Body of pancreas (tissue), 4 donors: Measurements from ENCODE around the gene PRKAR1A. TPM values are rescaled to one million over a fixed set of nuclear protein-coding genes. Genes with fewer than 3 reads are reported as not detected.

Source experiments
- ATAC-seq: fragments of 150-250 bp; one replicate; pipeline ENCODE4 v1.9.1; 2016
- DNase-seq, 4 donors: peaks; one replicate each; pipeline ENCODE4 v3.0.0-alpha.2; 2019
- H3K27ac ChIP-seq, 4 donors: fragments of 200-600 bp; sonication (generic); 1 replicate in 3 of 4; 2 replicates in 1 of 4; pipeline versions ENCODE4 v1.5.1 to v1.6.1; 2016 to 2019; ENCODE audit warnings: mild to moderate bottlenecking in 1 of 4, mixed read lengths in 1 of 4, moderate library complexity in 1 of 4
- H3K27me3 ChIP-seq, 2 donors: fragments of 200-600 bp; sonication (generic); one replicate each; pipeline ENCODE4 v1.6.0; 2016; ENCODE audit warnings: mild to moderate bottlenecking in 1 of 2
- H3K36me3 ChIP-seq, 2 donors: fragments of 200-600 bp; sonication (generic); replicated peaks in 1 of 2; 2 replicates each; pipeline ENCODE4 v1.5.1; 2016; ENCODE audit warnings: low read depth in 2 of 2; ENCODE audit not compliant: insufficient read depth in 1 of 2
- H3K4me1 ChIP-seq: fragments of 200-600 bp; sonication (generic); one replicate; pipeline ENCODE4 v1.6.0; 2016
- H3K4me3 ChIP-seq, 2 donors: fragments of 200-600 bp; sonication (generic); 1 replicate in 1 of 2; 2 replicates in 1 of 2; pipeline ENCODE4 v1.5.1; 2016 to 2019
- H3K9me3 ChIP-seq, 3 donors: fragments of 200-600 bp; sonication (generic); 1 replicate in 2 of 3; 2 replicates in 1 of 3; pipeline ENCODE4 v1.5.1; 2016
- CTCF ChIP-seq, 7 experiments: fragments of 450-650 bp in 4 of 7; fragments of 200-600 bp in 3 of 7; sonication (generic) in 3 of 7; IDR thresholded peaks; one replicate each; pipeline ENCODE4 v1.5.1; 2016 to 2019; ENCODE audit warnings: antibody characterized with exemption in 7 of 7
- POLR2A ChIP-seq, 3 donors: fragments of 450-650 bp; IDR thresholded peaks; one replicate each; pipeline ENCODE4 v1.6.1; 2016; ENCODE audit warnings: antibody characterized with exemption in 3 of 3, mild to moderate bottlenecking in 2 of 3
- WGBS, 2 donors: methylation state at CpG; one replicate each; pipeline ENCODE4 v1.1.5; 2017; 5-methylcytosine and 5-hydroxymethylcytosine counted together
- intact Hi-C: fragments of 100-400 bp; cut with DNase I; formaldehyde crosslinking; loops from one replicate; pipeline ENCODE4 v1.15.1; 2023
- total RNA-seq, 2 donors: library from RNA; depleted of rRNA; stranded (reverse); fragments of >200 nt; gene quantifications; one replicate each; pipeline ENCODE4 v1.1.0, GENCODE V29; 2016

PRKAR1A gene
- total RNA-seq, 2 donors from 2014 or later = 71.2 to 80.7 TPM

- 72 to 74% methylated on average over 2 of the region's 2 CpGs for WGBS, 2 donors
- no peaks in the 10 kb centered on the region for H3K9me3 ChIP-seq
- no peak overlapping the region for H3K27ac ChIP-seq
- DNase-seq = no peak
- no peaks in the 10 kb centered on the region for H3K36me3 ChIP-seq
- intact Hi-C loops = no loop called here
- TF ChIP-seq POLR2A (IDR thresholded peaks at IDR 0.05) (no peak), CTCF (IDR thresholded peaks at IDR 0.05) (no peak)
- no peaks in the 10 kb centered on the region for H3K4me1 ChIP-seq
- no peak for ATAC-seq
- H3K27me3 ChIP-seq = no peaks in the 10 kb centered on the region
- no peak overlapping the region for H3K4me3 ChIP-seq
Measured at GRCh38 chr17:68592009-68592408, 79.8 kb downstream of the PRKAR1A start.

GRCh38 chr17:68592682-68593641 lies 80.7 kb downstream of the PRKAR1A start:
- ATAC-seq (no peak), DNase-seq (no peak)
- H3K9me3 ChIP-seq = no peaks in the 10 kb centered on the region
- H3K4me3 ChIP-seq = no peak overlapping the region
- no peak overlapping the region for H3K27ac ChIP-seq
- H3K27me3 ChIP-seq = no peaks in the 10 kb centered on the region
- TF ChIP-seq CTCF (IDR thresholded peaks at IDR 0.05) = no peak
- no peak for TF ChIP-seq POLR2A (IDR thresholded peaks at IDR 0.05)
- intact Hi-C loops = no loop called here
- no peaks in the 10 kb centered on the region for H3K4me1 ChIP-seq
- H3K36me3 ChIP-seq = no peaks in the 10 kb centered on the region
- 62% methylated on average over 3 of the region's 3 CpGs for WGBS, 2 donors

GRCh38 chr17:68594552-68594951 lies 82.3 kb downstream of the PRKAR1A start:
- H3K9me3 ChIP-seq = no peaks in the 10 kb centered on the region
- H3K4me3 ChIP-seq = no peak overlapping the region
- H3K36me3 ChIP-seq = no peaks in the 10 kb centered on the region
- WGBS, 2 donors = 77 to 87% methylated on average over 2 of the region's 2 CpGs
- peaks cover 1% of the 10 kb centered on the region for H3K4me1 ChIP-seq
- intact Hi-C loops = no loop called here
- TF ChIP-seq POLR2A (IDR thresholded peaks at IDR 0.05) = no peak
- ATAC-seq = no peak
- H3K27ac ChIP-seq = no peak overlapping the region
- no peaks in the 10 kb centered on the region for H3K27me3 ChIP-seq
- no peak for DNase-seq

- DNase-seq (no peak), ATAC-seq (no peak)
- 71 to 76% methylated on average over 5 of the region's 5 CpGs for WGBS, 2 donors
- Histone ChIP-seq H3K27me3 (peaks cover 0 to 4% of the 10 kb centered on the region in 2 donors), H3K4me3 (no peak overlapping the region), H3K4me1 (peaks cover 11% of the 10 kb centered on the region), H3K36me3 (no peaks in the 10 kb centered on the region), H3K9me3 (no peaks in the 10 kb centered on the region), H3K27ac (no peak overlapping the region)
- intact Hi-C loops = no loop called here
- TF ChIP-seq POLR2A (IDR thresholded peaks at IDR 0.05) = no peak
- no peak for TF ChIP-seq CTCF (IDR thresholded peaks at IDR 0.05)
Measured at GRCh38 chr17:68595496-68595895, 83.3 kb downstream of the PRKAR1A start.

GRCh38 chr17:68595986-68596385 lies 83.8 kb downstream of the PRKAR1A start:
- Histone ChIP-seq H3K27me3 (peaks cover 0 to 4% of the 10 kb centered on the region in 2 donors), H3K4me3 (no peak overlapping the region), H3K36me3 (no peaks in the 10 kb centered on the region), H3K4me1 (peaks cover 14% of the 10 kb centered on the region), H3K9me3 (no peaks in the 10 kb centered on the region), H3K27ac (no peak overlapping the region)
- intact Hi-C loops = no loop called here
- WGBS, 2 donors = 81 to 83% methylated on average over 2 of the region's 2 CpGs
- ATAC-seq (no peak), DNase-seq (no peak)
- TF ChIP-seq POLR2A (IDR thresholded peaks at IDR 0.05) = no peak
- no peak for TF ChIP-seq CTCF (IDR thresholded peaks at IDR 0.05)
